Suprapubic skin (tissue), 3 donors: Measurements from ENCODE around the gene KIF6.

ENCODE experiments used
- CTCF ChIP-seq, 2 donors: fragments of 200-600 bp in 1 of 2; fragments of 450-650 bp in 1 of 2; sonication (generic) in 1 of 2; IDR thresholded peaks; one replicate each; pipeline ENCODE4 v1.5.1; 2016 to 2019; ENCODE audit warnings: antibody characterized with exemption in 2 of 2, mild to moderate bottlenecking in 1 of 2, moderate library complexity in 1 of 2
- POLR2AphosphoS5 ChIP-seq, 3 donors: sonication (generic); formaldehyde crosslinking; IDR thresholded peaks; one replicate each; pipeline ENCODE4 v1.6.1; 2017; ENCODE audit warnings: antibody characterized with exemption in 3 of 3

DNA sequence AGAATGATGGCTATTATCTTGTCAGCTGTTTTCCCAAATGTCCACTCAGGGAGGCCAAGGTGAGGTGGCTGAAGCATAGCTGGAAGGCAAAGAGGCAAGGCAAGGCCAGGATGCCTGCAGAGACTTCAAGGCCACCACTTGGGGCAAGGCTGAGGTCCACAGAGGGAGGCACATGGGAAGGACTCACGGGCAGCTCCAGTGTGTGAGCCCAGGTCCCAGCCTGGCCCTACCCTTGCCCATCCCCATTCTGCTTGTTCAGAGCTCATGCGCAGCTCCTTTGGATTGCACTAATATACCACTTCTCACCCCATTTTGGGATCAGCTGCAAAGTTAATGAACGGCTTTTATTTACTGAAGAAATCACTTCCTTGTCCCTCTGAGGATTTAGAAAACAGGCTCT is 291.6 kb downstream of the KIF6 start:
- TF ChIP-seq CTCF (IDR thresholded peaks at IDR 0.05) (no peak), POLR2AphosphoS5 (IDR thresholded peaks at IDR 0.05) (no peak)
